CD14-positive monocyte (primary cell): Measurements from ENCODE around the gene CNN3. TPM values are rescaled to one million over a fixed set of nuclear protein-coding genes. Genes with fewer than 3 reads are reported as not detected.

Source experiments
- DNase-seq, 3 donors: peaks; one replicate each; pipeline ENCODE4 v3.0.0-alpha.2; 2011 to 2022
- H2AFZ ChIP-seq: 2 replicates; pipeline ENCODE4 v1.6.0; 2012; ENCODE audit warnings: mild to moderate bottlenecking, low read depth, low read length, inconsistent platforms; ENCODE audit not compliant: insufficient read depth, poor library complexity, severe bottlenecking
- H3K27ac ChIP-seq, 2 donors: 1 replicate in 1 of 2; 2 replicates in 1 of 2; pipeline ENCODE4 v1.5.1; 2012 to 2013; ENCODE audit warnings: low read length in 2 of 2, control low read depth in 1 of 2, inconsistent platforms in 1 of 2, low read depth in 1 of 2, mild to moderate bottlenecking in 1 of 2
- H3K27me3 ChIP-seq, 2 donors: one replicate each; pipeline versions ENCODE4 v1.6.0 to v1.6.1; 2011 to 2013; ENCODE audit warnings: low read length in 2 of 2; ENCODE audit not compliant: control insufficient read depth in 2 of 2, insufficient read depth in 2 of 2
- H3K36me3 ChIP-seq, 2 donors: replicated peaks in 1 of 2; 1 replicate in 1 of 2; 2 replicates in 1 of 2; pipeline versions ENCODE4 v1.5.1 to v1.6.1; 2012 to 2013; ENCODE audit warnings: low read length in 2 of 2, control low read depth in 1 of 2, inconsistent platforms in 1 of 2, mild to moderate bottlenecking in 1 of 2; ENCODE audit not compliant: insufficient read depth in 2 of 2, control insufficient read depth in 1 of 2
- H3K4me1 ChIP-seq, 2 donors: 1 replicate in 1 of 2; 2 replicates in 1 of 2; pipeline versions ENCODE4 v1.5.1 to v1.6.1; 2012 to 2013; ENCODE audit warnings: low read length in 2 of 2, control low read depth in 1 of 2, inconsistent platforms in 1 of 2, mild to moderate bottlenecking in 1 of 2, moderate library complexity in 1 of 2; ENCODE audit not compliant: insufficient read depth in 2 of 2, control insufficient read depth in 1 of 2
- H3K4me2 ChIP-seq: replicated peaks from 2 replicates; pipeline ENCODE3; 2012; ENCODE audit warnings: low read length, moderate library complexity, mild to moderate bottlenecking; ENCODE audit not compliant: poor library complexity, severe bottlenecking; ENCODE audit errors: extremely low read depth
- H3K4me3 ChIP-seq, 3 experiments: fragments of 200-600 bp in 1 of 3; sonication (generic) in 1 of 3; replicated peaks in 1 of 3; 1 replicate in 2 of 3; 2 replicates in 1 of 3; pipeline ENCODE4 v1.5.1; 2011 to 2013; ENCODE audit warnings: low read length in 3 of 3, mild to moderate bottlenecking in 3 of 3, control low read depth in 2 of 3, low read depth in 2 of 3, inconsistent platforms in 1 of 3, moderate library complexity in 1 of 3
- H3K79me2 ChIP-seq: 2 replicates; pipeline ENCODE4 v1.6.0; 2012; ENCODE audit warnings: mild to moderate bottlenecking, control low read depth, inconsistent platforms, low read length, moderate library complexity; ENCODE audit not compliant: insufficient read depth
- H3K9ac ChIP-seq: 2 replicates; pipeline ENCODE4 v1.6.0; 2017; ENCODE audit warnings: low read length, mild to moderate bottlenecking; ENCODE audit not compliant: insufficient read depth, poor library complexity, severe bottlenecking
- H3K9me3 ChIP-seq, 2 donors: replicated peaks in 1 of 2; 1 replicate in 1 of 2; 2 replicates in 1 of 2; pipeline versions ENCODE4 v1.5.1 to v1.6.1; 2012 to 2013; ENCODE audit warnings: low read length in 2 of 2, control low read depth in 1 of 2; ENCODE audit not compliant: control insufficient read depth in 1 of 2, insufficient read depth in 1 of 2
- H4K20me1 ChIP-seq: 2 replicates; pipeline ENCODE4 v1.6.0; 2012; ENCODE audit warnings: mild to moderate bottlenecking, low read length, control low read depth, moderate library complexity; ENCODE audit not compliant: insufficient read depth
- H3K27ac Mint-ChIP-seq, 7 donors: one replicate each; pipeline ENCODE4 v1.8.0; 2020; ENCODE audit warnings: mild to moderate bottlenecking in 7 of 7, mixed read lengths in 7 of 7, moderate library complexity in 6 of 7, inconsistent platforms in 2 of 7
- H3K27me3 Mint-ChIP-seq, 3 donors: one replicate each; pipeline ENCODE4 v1.8.0; 2021 to 2022; ENCODE audit warnings: low read depth in 3 of 3, mild to moderate bottlenecking in 3 of 3, mixed read lengths in 3 of 3, moderate library complexity in 3 of 3, inconsistent platforms in 1 of 3
- H3K36me3 Mint-ChIP-seq, 2 donors: one replicate each; pipeline ENCODE4 v1.8.0; 2020; ENCODE audit warnings: mixed read lengths in 2 of 2, inconsistent platforms in 1 of 2, mild to moderate bottlenecking in 1 of 2
- H3K4me1 Mint-ChIP-seq: one replicate; pipeline ENCODE4 v1.8.0; 2020; ENCODE audit warnings: mild to moderate bottlenecking, mixed read lengths
- H3K4me3 Mint-ChIP-seq, 2 donors: one replicate each; pipeline ENCODE4 v1.8.0; 2020; ENCODE audit warnings: mild to moderate bottlenecking in 2 of 2, mixed read lengths in 2 of 2, moderate library complexity in 1 of 2
- H3K9me3 Mint-ChIP-seq, 7 donors: one replicate each; pipeline ENCODE4 v1.8.0; 2020 to 2022; ENCODE audit warnings: mixed read lengths in 7 of 7, mild to moderate bottlenecking in 6 of 7, moderate library complexity in 6 of 7, inconsistent platforms in 2 of 7
- CTCF ChIP-seq: fragments of 200-600 bp; IDR thresholded peaks from one replicate; pipeline ENCODE4 v1.8.0; 2022; ENCODE audit warnings: antibody characterized with exemption, mild to moderate bottlenecking
- WGBS: methylation state at CpG from one replicate; pipeline ENCODE4 v1.1.5; 2013; ENCODE audit warnings: missing lambda C conversion rate; ENCODE audit not compliant: insufficient coverage; 5-methylcytosine and 5-hydroxymethylcytosine counted together
- intact Hi-C, 2 donors: fragments of 100-400 bp; cut with micrococcal nuclease; formaldehyde crosslinking; loops; one replicate each; pipeline versions ENCODE4 v1.15.0 to v1.15.1; 2023
- polyA plus RNA-seq, 3 donors: library from polyadenylated mRNA; depleted of rRNA in 1 of 3; unstranded in 2 of 3; stranded (reverse) in 1 of 3; fragments of 300-500 nt in 2 of 3; fragments of >200 nt in 1 of 3; fragmentation: Illumina TruSeq in 2 of 3; gene quantifications; 1 replicate in 2 of 3; 2 replicates in 1 of 3; pipeline ENCODE4 v1.2.3, GENCODE V29; 2012 to 2021

Gene CNN3
- polyA plus RNA-seq, 3 donors: 0.08 to 0.09 (median 0.08) TPM

DNA sequence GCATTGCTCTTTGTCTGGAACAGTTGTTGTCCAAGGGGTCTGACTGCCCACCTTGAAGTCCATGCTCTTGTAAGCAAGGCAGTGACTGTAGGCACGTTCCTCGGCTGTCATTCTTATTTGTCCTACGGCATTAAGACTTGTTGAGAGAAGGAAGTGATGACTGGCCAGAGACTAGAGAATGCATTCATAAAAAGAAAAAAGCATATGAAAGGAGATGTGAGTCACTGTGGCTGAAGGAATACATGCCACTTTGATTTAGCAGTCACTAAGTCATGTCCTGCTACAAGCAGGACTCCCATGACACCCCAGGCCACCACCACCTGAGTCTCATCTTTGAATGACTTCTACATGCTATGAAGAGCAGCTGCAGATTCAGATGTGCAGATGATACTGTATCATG is 50.5 kb downstream of the CNN3 start:
- Histone ChIP-seq H3K9me3 (no peaks in the 10 kb centered on the region), H3K4me1 (no peaks in the 10 kb centered on the region), H3K4me2 (no peak overlapping the region), H3K79me2 (no peaks in the 10 kb centered on the region), H2AFZ (no peak overlapping the region), H3K9ac (no peak overlapping the region), H3K4me3 (no peak overlapping the region), H3K36me3 (no peaks in the 10 kb centered on the region), H4K20me1 (no peaks in the 10 kb centered on the region), H3K27me3 (no peaks in the 10 kb centered on the region), H3K27ac (no peak overlapping the region)
- peaks cover 0 to 4% (median 0%) of the 10 kb centered on the region in 7 donors for H3K9me3 Mint-ChIP-seq
- 38% methylated on average over 3 of the region's 3 CpGs for WGBS
- H3K27me3 Mint-ChIP-seq: peaks cover 3 to 7% (median 6%) of the 10 kb centered on the region in 3 donors
- H3K4me1 Mint-ChIP-seq: peaks cover 4% of the 10 kb centered on the region
- no peak overlapping the region for H3K27ac Mint-ChIP-seq
- H3K4me3 Mint-ChIP-seq: no peak overlapping the region
- H3K36me3 Mint-ChIP-seq: no peaks in the 10 kb centered on the region
- DNase-seq: no peak
- no peak for TF ChIP-seq CTCF
- intact Hi-C loops: no loop called here

- no peak overlapping the region for H3K4me3 Mint-ChIP-seq
- no peaks in the 10 kb centered on the region for H3K36me3 ChIP-seq
- H3K79me2 ChIP-seq: no peaks in the 10 kb centered on the region
- H3K9me3 Mint-ChIP-seq: peaks cover 0 to 4% (median 2%) of the 10 kb centered on the region in 7 donors
- H4K20me1 ChIP-seq: no peaks in the 10 kb centered on the region
- no peak overlapping the region for H3K27ac ChIP-seq
- H3K4me3 ChIP-seq: no peak overlapping the region
- no peak for TF ChIP-seq CTCF
- no peak overlapping the region for H3K4me2 ChIP-seq
- H3K9ac ChIP-seq: no peak overlapping the region
- DNase-seq: no peak
- H3K27me3 ChIP-seq: no peaks in the 10 kb centered on the region
- no peak overlapping the region for H3K27ac Mint-ChIP-seq
- H3K36me3 Mint-ChIP-seq: no peaks in the 10 kb centered on the region
- H3K27me3 Mint-ChIP-seq: peaks cover 3 to 7% (median 7%) of the 10 kb centered on the region in 3 donors
- no peak overlapping the region for H2AFZ ChIP-seq
- H3K4me1 ChIP-seq: no peaks in the 10 kb centered on the region
- peaks cover 4% of the 10 kb centered on the region for H3K4me1 Mint-ChIP-seq
- no CpG with 5 or more reads among the region's 4 CpGs for WGBS
- H3K9me3 ChIP-seq: no peaks in the 10 kb centered on the region
- intact Hi-C loops: no loop called here
Measured at GRCh38 chr1:94875794-94876193, 51.1 kb downstream of the CNN3 start.
